ENCODE results near the gene ELK3.

ELK3 gene

GRCh38 chr12:96230646-96231045 is 36.5 kb downstream of the ELK3 start:
- Histone ChIP-seq H3K27me3 (ENCODE audit: low read length) (no peaks in the 10 kb centered on the region), H3K79me2 (ENCODE audit: insufficient read depth, low read length) (no peaks in the 10 kb centered on the region), H3K4me2 (ENCODE audit: low read depth, low read length, poor library complexity, severe bottlenecking) (no peak overlapping the region), H3K36me3 (ENCODE audit: low read length) (no peaks in the 10 kb centered on the region), H3F3A (ENCODE audit: insufficient read depth) (no peaks in the 10 kb centered on the region), H3K9ac (ENCODE audit: low read length) (no peak overlapping the region), H3K27ac (ENCODE audit: low read depth, low read length) (no peak overlapping the region), H3K9me3 (ENCODE audit: insufficient read depth, low read length) (no peaks in the 10 kb centered on the region), H3K9me2 (replicated peaks; ENCODE audit: insufficient read depth, low read length) (no peaks in the 10 kb centered on the region), H3K4me3 (ENCODE audit: insufficient read depth, low read length, poor library complexity, severe bottlenecking) (no peak overlapping the region), H2AFZ (ENCODE audit: low read depth, low read length, severe bottlenecking) (no peak overlapping the region), H4K20me1 (ENCODE audit: low read depth, low read length) (no peaks in the 10 kb centered on the region)
- TF ChIP-seq, protein P1, sequence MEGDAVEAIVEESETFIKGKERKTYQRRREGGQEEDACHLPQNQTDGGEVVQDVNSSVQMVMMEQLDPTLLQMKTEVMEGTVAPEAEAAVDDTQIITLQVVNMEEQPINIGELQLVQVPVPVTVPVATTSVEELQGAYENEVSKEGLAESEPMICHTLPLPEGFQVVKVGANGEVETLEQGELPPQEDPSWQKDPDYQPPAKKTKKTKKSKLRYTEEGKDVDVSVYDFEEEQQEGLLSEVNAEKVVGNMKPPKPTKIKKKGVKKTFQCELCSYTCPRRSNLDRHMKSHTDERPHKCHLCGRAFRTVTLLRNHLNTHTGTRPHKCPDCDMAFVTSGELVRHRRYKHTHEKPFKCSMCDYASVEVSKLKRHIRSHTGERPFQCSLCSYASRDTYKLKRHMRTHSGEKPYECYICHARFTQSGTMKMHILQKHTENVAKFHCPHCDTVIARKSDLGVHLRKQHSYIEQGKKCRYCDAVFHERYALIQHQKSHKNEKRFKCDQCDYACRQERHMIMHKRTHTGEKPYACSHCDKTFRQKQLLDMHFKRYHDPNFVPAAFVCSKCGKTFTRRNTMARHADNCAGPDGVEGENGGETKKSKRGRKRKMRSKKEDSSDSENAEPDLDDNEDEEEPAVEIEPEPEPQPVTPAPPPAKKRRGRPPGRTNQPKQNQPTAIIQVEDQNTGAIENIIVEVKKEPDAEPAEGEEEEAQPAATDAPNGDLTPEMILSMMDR (IDR thresholded peaks at IDR 0.05; ENCODE audit: insufficient read depth, low read length, poor library complexity, severe bottlenecking): no peak
- TF ChIP-seq EZH2phosphoT487 (conservative IDR thresholded peaks at IDR 0.05; ENCODE audit: low read length): no peak

DNA sequence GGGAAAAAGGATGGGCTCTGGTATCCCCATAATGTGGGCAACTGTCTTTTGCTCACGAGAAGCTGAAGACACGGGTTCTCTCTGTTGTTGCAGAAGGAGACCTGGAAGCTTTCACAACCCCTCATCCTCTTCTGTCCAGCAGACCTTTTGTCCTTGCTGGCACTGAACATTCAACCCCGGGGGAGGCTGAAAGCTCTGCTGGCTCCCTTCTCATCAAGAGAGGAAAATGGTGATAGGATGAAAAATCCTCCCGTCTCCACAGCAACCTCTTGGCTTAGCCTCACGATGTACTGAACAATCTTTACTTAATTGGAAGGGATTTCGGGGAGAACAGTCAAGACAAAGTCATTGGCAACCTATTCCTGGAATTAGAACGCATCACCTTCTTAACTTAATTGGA is 39.0 kb downstream of the ELK3 start:
- H3K9me2 ChIP-seq (replicated peaks; ENCODE audit: insufficient read depth, low read length): no peaks in the 10 kb centered on the region
- no peaks in the 10 kb centered on the region for H3K36me3 ChIP-seq (ENCODE audit: low read length)
- no peaks in the 10 kb centered on the region for H4K20me1 ChIP-seq (ENCODE audit: low read depth, low read length)
- H2AFZ ChIP-seq (ENCODE audit: low read depth, low read length, severe bottlenecking): no peak overlapping the region
- no peaks in the 10 kb centered on the region for H3K79me2 ChIP-seq (ENCODE audit: insufficient read depth, low read length)
- H3K27ac ChIP-seq (ENCODE audit: low read depth, low read length): no peak overlapping the region
- H3K4me2 ChIP-seq (ENCODE audit: low read depth, low read length, poor library complexity, severe bottlenecking): no peak overlapping the region
- H3F3A ChIP-seq (ENCODE audit: insufficient read depth): no peaks in the 10 kb centered on the region
- H3K9ac ChIP-seq (ENCODE audit: low read length): no peak overlapping the region
- H3K27me3 ChIP-seq (ENCODE audit: low read length): no peaks in the 10 kb centered on the region
- no peak overlapping the region for H3K4me3 ChIP-seq (ENCODE audit: insufficient read depth, low read length, poor library complexity, severe bottlenecking)
- TF ChIP-seq, protein P1 (IDR thresholded peaks at IDR 0.05; ENCODE audit: insufficient read depth, low read length, poor library complexity, severe bottlenecking): no peak
- no peak for TF ChIP-seq EZH2phosphoT487 (conservative IDR thresholded peaks at IDR 0.05; ENCODE audit: low read length)
- H3K9me3 ChIP-seq (ENCODE audit: insufficient read depth, low read length): no peaks in the 10 kb centered on the region

- Histone ChIP-seq H4K20me1 (ENCODE audit: low read depth, low read length) (no peaks in the 10 kb centered on the region), H3K9me2 (replicated peaks; ENCODE audit: insufficient read depth, low read length) (no peaks in the 10 kb centered on the region), H3K27ac (ENCODE audit: low read depth, low read length) (no peak overlapping the region), H2AFZ (ENCODE audit: low read depth, low read length, severe bottlenecking) (no peak overlapping the region), H3K4me3 (ENCODE audit: insufficient read depth, low read length, poor library complexity, severe bottlenecking) (no peak overlapping the region), H3K36me3 (ENCODE audit: low read length) (no peaks in the 10 kb centered on the region), H3K4me2 (ENCODE audit: low read depth, low read length, poor library complexity, severe bottlenecking) (no peak overlapping the region), H3K9me3 (ENCODE audit: insufficient read depth, low read length) (no peaks in the 10 kb centered on the region), H3K79me2 (ENCODE audit: insufficient read depth, low read length) (no peaks in the 10 kb centered on the region), H3K9ac (ENCODE audit: low read length) (no peak overlapping the region), H3F3A (ENCODE audit: insufficient read depth) (no peaks in the 10 kb centered on the region), H3K27me3 (ENCODE audit: low read length) (no peaks in the 10 kb centered on the region)
- TF ChIP-seq, protein P1 (IDR thresholded peaks at IDR 0.05; ENCODE audit: insufficient read depth, low read length, poor library complexity, severe bottlenecking): no peak
- TF ChIP-seq EZH2phosphoT487 (conservative IDR thresholded peaks at IDR 0.05; ENCODE audit: low read length): no peak
Observed at GRCh38 chr12:96233939-96234461, 39.8 kb downstream of the ELK3 start.
